NCI-H510A treated with DMSO at 0.1 percent for 48 hours (cell line): ENCODE data around the gene ARMH4.

Experiments used
- DNase-seq: peaks from one replicate; lab custom pipeline; 2025; lab: John Stamatoyannopoulos, UW

ARMH4 gene

GRCh38 chr14:58152014-58152857 is at the start of gene ARMH4:
ARMH4 (minus strand) TSS chr14:58152213; CDS start chr14:58139358, 12,855 bp downstream.
- peak; percentile 69 for DNase-seq

DNA sequence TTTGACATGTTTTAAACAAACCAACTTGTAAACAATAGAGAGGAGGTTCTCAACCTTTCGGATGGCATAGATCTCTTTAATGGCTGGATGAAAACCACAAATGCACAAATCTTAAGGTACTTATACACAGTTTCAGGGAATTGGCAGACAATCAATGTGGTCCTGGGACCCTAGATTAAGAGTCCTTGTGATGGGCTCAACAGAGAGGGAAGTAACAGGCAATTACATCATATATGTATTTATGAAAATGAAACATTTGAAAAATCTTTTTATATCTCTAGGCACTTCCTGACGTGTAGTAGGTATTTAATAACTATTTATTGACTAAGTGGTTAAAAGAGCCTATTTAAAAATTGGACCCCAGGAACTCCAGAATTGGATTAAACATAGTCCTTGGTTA is 48.8 kb upstream of the ARMH4 start:
- DNase-seq: no peak

GRCh38 chr14:58200480-58200841 is 48.4 kb upstream of the ARMH4 start:
- DNase-seq: no peak

DNA sequence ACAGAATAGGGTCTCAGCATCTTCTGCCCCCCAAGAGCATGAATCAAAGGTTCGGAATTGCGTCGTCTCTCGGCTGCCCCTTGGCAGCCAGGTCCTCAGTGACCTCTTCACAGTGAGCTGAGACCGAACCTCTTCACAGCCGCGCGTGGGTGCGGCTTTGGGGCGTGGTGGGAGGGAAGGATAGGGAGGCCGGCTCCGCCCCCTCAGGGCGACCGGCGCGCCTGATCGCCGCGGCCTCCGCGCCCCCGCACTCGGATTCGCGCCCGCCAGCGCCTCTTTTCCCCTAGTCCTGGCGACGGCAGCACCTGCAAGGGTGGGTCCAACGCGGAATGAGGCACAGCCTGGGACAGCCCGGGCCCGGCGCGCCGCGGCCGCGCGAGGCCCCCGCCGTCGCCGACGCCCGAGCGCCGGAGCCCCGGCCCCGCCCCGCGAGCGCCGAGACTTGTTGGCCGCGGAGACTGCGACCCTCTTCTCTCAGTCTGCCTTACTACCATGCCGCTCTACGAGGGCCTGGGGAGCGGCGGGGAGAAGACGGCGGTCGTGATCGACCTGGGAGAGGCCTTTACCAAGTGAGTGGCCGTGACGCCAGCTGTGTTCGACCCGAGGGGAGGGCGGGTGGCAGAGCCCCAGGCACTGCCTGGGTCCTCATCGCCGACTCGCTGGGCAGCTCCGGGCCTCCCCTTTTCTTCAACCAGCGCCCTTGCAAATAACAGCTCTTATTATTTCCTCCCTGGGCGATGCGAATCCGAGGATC is 47.9 kb upstream of the ARMH4 start, which contains the start of gene ACTR10:
ACTR10 (plus strand) TSS at position 424 of the 754 bp plus-strand sequence; CDS start at position 493, 69 bp downstream.
- peak; percentile 85 for DNase-seq

- no peak for DNase-seq
Measured at GRCh38 chr14:58198086-58198485, 46.1 kb upstream of the ARMH4 start.

DNA sequence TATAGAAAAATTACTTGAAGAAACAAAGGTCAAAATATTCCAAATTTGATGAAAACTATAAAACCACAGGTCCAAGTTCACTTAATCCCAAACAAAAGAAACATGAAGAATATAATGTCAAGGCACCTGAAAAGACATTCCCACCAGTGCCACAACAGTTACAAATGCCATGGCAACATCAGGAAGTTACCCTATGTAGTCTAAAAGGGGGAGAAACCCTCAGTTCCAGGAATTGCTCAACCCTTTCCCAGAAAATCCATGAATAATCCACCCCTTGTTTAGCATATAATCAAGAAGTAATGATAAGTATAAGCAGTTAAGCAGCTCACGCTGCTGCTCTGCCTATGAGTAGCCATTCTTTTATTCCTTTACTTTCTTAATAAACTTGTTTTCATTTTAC is 44.2 kb upstream of the ARMH4 start:
- DNase-seq: no peak

- no peak for DNase-seq
Measured at GRCh38 chr14:58193542-58193941, 41.5 kb upstream of the ARMH4 start.

- peak; percentile 15 for DNase-seq
Measured at GRCh38 chr14:58191763-58192601, 40.0 kb upstream of the ARMH4 start.

GRCh38 chr14:58189176-58189575 is 37.2 kb upstream of the ARMH4 start:
- DNase-seq: no peak

DNA sequence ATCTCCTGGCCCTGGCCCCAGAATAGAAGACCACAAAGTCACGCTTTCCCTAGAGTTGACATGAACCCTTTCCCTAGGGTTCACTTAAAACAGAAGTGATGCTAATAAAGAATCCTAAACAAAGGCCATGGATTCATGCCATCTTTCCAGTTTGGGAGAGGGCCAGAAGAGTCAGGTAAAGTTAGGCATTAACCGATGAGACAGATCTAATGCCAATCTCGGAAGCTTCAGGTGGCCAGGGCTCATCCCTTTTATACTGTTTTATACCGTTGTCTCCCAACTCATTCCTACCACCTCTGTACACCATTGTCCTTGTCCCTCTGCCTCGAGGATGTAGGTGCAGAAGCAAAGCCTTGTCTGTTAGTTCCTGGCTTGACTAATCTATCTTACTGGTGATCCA is 25.1 kb upstream of the ARMH4 start:
- no peak for DNase-seq

GRCh38 chr14:58171090-58171489 is 19.1 kb upstream of the ARMH4 start:
- peak; percentile 80 for DNase-seq

- no peak for DNase-seq
Measured at GRCh38 chr14:58167891-58168290, 15.9 kb upstream of the ARMH4 start.

DNA sequence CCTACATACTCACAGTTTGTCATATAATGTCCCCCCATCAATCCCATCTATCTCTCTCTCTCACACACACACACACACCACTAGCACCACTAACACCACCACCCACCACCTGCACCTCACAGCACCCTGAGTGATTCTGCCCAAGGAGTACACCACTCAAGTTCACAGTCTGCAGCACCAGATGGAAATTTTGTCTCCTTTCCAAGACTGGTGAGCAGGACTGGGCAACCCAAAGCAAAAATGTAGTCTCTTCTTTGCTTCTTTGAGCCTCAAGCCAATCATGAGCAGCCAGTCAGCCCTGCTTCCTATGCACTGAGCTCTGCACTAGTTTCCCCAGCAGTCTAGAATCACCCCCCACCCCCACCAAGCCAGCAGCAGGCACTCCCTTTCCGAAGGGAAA is 15.0 kb upstream of the ARMH4 start:
- DNase-seq: no peak

GRCh38 chr14:58166005-58166983 is 14.3 kb upstream of the ARMH4 start:
- DNase-seq: peak; percentile 60

DNA sequence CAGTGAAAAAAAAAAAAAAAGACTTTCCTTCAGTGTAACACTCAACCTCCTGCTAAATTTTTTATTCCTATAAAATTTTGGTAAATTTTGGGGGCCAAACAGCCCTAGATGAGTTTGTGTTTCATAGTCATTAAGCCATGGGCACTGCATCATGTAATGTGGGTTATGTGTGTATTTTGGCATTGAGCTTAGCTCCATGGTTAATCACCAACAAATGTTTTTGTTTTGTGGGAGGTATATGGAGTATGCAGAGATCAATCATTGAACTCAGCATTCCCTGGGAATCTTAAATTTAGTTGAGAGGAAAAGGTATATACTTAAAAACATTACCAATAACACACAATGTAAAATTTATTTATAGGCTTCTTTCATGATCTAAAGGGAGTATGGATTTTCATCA is 8.5 kb upstream of the ARMH4 start:
- DNase-seq: no peak

- peak; percentile 31 for DNase-seq
Measured at GRCh38 chr14:58151133-58152013, 640 bp downstream of the ARMH4 start.

DNA sequence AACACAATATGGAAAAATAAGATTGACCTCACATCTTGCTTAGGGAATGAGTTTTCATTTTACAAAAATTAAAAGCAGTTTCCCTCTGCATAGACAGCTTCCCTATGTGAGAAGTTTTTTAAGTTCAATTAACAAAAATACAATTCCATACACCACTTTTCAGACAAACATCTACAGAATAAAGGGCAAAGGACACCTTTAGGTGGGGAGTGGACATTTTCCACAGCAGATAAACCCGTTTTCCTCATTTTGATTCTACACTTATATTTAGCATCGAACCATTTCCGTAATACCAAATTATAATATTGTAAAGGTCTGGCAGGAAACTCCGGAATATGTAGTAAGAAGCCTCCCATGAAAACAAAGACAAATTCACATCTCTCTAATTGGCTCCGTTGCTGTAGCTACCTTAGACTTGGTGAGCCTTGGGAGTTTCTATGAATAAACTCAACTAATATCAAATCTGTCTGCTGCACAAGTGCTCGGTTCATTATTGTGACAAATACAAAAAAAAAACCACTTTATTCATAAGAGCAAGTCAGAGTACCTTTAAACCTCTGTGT is 1.7 kb downstream of the ARMH4 start:
- no peak for DNase-seq

GRCh38 chr14:58149196-58149595 is 2.8 kb downstream of the ARMH4 start:
- DNase-seq: no peak

- no peak for DNase-seq
Measured at GRCh38 chr14:58146399-58146798, 5.6 kb downstream of the ARMH4 start.

DNA sequence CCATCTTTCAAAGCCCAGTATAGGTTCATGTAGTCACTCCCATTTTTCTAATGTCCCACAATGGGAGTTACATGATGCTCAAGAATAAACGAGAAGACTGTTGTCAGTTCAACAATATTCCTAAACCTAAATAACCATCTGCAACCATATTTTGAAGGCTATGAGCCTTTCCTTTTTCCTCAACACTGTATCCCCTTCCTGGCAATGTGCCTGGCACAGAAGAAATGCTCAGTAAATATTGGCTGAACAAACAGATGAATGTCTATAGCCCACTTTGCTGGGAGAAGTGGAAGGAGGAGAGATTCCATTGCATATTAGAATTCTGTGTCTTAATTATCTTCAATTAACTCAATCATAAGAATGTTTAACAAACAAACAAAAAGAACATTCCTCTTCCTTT is 6.1 kb downstream of the ARMH4 start:
- no peak for DNase-seq
